ENCODE measurements around the gene PHC2.

The PHC2 gene

GRCh38 chr1:33300673-33301072 lies 130.2 kb downstream of the PHC2 start (continued):
- TF ChIP-seq HIC1 (tag by site-specific recombination; IDR thresholded peaks at IDR 0.05) (no peak), ZNF311 (tag by site-specific recombination; IDR thresholded peaks at IDR 0.05; ENCODE audit: borderline replicate concordance) (no peak), KLF8 (tag by site-specific recombination; IDR thresholded peaks at IDR 0.05) (no peak), ZBTB49 (tag by site-specific recombination; IDR thresholded peaks at IDR 0.05; ENCODE audit: low read depth) (no peak), KLF9 (tag by site-specific recombination; IDR thresholded peaks at IDR 0.05; ENCODE audit: low read depth) (no peak), ZBTB26 (tag by site-specific recombination; optimal IDR thresholded peaks at IDR 0.05) (no peak), ZIC2 (tag by site-specific recombination; IDR thresholded peaks at IDR 0.05) (peak; percentile 10; the same call in 1 of the 2 replicates), PRDM10 (tag by site-specific recombination; IDR thresholded peaks at IDR 0.05) (peak; percentile 59), ZEB2 (tag by site-specific recombination; IDR thresholded peaks at IDR 0.05) (no peak), GLI2 (tag by site-specific recombination; IDR thresholded peaks at IDR 0.05; ENCODE audit: borderline replicate concordance, low read depth) (no peak), PRDM2 (tag by site-specific recombination; IDR thresholded peaks at IDR 0.05; ENCODE audit: borderline replicate concordance) (no peak)
